Mononuclear cell (primary cell): ENCODE results near the gene ARHGAP26. TPM values are rescaled to one million over a fixed set of nuclear protein-coding genes. Genes with fewer than 3 reads are reported as not detected.

Source experiments
- H3K27me3 ChIP-seq: 2 replicates; pipeline ENCODE4 v1.6.0; 2011; ENCODE audit warnings: low read length, control low read depth; ENCODE audit not compliant: insufficient read depth
- H3K4me1 ChIP-seq: 2 replicates; pipeline ENCODE4 v1.5.1; 2011; ENCODE audit warnings: mild to moderate bottlenecking, low read length, control low read depth; ENCODE audit not compliant: insufficient read depth
- H3K4me3 ChIP-seq: 2 replicates; pipeline ENCODE4 v1.5.1; 2011; ENCODE audit warnings: mild to moderate bottlenecking, low read length, moderate library complexity
- H3K9me3 ChIP-seq: 2 replicates; pipeline ENCODE4 v1.5.1; 2011; ENCODE audit warnings: low read depth, mild to moderate bottlenecking, control low read depth, low read length
- total RNA-seq: library from RNA; depleted of rRNA; stranded (reverse); fragments of >200 nt; gene quantifications from one replicate; pipeline ENCODE4 v1.2.3, GENCODE V29; 2012

Gene ARHGAP26
- total RNA-seq, 1 donor: 53.6 TPM

DNA sequence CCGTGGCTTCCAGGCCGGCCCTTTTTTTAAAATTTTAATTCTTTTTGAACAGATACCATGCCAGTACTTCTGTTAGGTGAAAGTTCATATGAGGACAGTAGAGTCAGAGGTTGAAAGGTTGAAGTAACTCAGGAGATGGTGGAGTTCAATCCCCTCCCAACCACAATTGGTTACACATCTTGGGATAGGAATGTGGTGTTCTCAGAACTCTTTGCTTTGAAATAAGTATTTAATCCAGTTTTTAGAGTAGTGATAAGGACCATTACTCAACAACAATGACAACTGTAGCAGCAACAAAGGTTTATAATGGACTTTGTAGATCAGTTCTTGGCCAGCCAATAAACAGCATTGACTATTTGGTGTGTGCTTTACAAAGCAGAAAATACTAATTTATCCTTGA is 116.0 kb downstream of the ARHGAP26 start:
- no peaks in the 10 kb centered on the region for H3K9me3 ChIP-seq
- H3K4me3 ChIP-seq: no peak overlapping the region
- H3K27me3 ChIP-seq: no peaks in the 10 kb centered on the region
- peaks cover 8% of the 10 kb centered on the region for H3K4me1 ChIP-seq

DNA sequence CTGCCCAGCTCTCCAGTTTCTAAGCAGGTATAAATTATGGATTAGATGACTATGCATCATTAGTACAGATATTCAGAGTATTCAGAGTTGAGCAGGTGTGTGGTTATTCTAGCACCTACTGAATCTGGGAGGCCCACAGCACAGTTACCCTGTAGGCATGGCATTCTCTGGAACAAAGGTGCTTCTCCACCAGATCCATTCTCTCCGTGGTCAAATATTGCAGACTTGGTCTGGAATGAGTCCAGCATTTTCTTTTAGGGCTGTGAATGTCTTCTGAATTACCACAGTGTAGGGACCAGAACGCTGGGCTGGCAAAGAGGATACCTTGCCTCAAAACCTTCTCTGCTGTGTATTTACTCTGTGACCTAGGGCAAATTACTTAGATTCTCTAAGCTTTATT is 116.8 kb downstream of the ARHGAP26 start:
- H3K4me1 ChIP-seq: peaks cover under 1% of the 10 kb centered on the region
- H3K9me3 ChIP-seq: no peaks in the 10 kb centered on the region
- no peak overlapping the region for H3K4me3 ChIP-seq
- no peaks in the 10 kb centered on the region for H3K27me3 ChIP-seq

DNA sequence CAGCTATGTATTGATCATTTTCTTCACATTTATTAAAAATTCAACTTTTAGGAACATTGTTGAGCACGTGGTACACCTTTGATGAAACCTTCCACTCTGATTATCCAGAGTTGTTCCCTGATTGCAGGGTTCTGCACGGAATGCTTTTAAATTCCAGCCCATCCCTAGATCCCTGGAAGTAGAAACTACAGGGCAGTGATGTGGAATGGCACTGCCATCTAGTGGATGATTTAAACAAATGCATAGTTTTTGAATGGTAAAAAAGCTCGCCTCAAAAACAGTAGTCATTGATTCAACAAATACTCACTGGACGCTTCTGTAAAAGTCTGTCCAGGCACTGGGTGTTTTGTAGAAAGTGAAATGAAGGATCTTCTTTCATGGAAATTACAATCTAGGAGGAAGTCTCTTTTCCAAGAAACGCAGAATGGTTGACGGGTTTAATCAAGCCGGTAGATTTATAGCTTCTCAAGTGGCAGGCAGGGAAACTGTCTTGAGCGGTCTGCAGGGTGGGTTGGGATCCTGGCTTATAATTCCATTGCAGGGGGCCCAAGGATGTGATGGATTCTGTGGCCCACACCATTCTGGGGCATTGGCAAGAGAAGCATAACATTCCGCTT is 118.4 kb downstream of the ARHGAP26 start:
- H3K27me3 ChIP-seq: no peaks in the 10 kb centered on the region
- H3K4me1 ChIP-seq: no peaks in the 10 kb centered on the region
- no peaks in the 10 kb centered on the region for H3K9me3 ChIP-seq
- no peak overlapping the region for H3K4me3 ChIP-seq

DNA sequence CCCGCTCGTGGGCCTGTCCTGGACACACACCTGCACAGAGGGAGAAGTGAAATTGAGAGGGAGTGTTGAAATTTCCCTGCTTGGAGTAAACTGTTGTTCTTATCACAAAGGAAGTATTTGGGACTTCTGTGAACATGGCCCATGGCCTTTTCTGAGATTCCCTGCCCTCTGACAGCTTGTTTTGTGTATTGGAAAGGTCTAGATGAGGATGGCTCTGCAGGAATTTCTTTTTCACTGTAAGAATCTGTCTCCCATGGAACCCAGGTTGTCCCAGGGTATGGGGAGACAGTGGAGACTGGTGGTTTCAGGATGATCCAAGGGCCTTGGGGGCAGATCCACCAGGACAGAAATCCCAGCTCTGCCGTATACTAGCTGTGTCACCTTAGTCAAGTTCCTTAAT is 121.8 kb downstream of the ARHGAP26 start:
- Histone ChIP-seq H3K9me3 (no peaks in the 10 kb centered on the region), H3K4me1 (no peaks in the 10 kb centered on the region), H3K27me3 (no peaks in the 10 kb centered on the region), H3K4me3 (no peak overlapping the region)

DNA sequence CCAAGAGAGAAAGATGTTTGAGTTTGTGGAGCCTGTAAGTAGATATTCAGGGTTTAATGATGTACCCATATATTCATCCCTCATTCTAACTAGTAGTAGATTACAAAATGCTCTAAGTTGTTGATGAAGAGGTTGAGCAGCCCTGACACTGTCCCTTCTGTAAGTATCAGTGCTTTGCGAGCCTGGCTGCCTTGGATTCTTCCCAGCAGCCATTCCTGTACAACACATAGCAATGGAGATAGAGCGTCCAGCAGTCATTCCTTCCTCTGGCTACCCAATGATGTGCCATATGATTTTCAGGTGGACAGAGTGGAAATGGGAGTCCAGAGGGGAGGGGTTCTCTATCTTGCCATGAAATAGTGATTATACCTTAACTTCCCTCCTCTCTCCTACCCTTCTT is 124.1 kb downstream of the ARHGAP26 start:
- H3K4me3 ChIP-seq: no peak overlapping the region

DNA sequence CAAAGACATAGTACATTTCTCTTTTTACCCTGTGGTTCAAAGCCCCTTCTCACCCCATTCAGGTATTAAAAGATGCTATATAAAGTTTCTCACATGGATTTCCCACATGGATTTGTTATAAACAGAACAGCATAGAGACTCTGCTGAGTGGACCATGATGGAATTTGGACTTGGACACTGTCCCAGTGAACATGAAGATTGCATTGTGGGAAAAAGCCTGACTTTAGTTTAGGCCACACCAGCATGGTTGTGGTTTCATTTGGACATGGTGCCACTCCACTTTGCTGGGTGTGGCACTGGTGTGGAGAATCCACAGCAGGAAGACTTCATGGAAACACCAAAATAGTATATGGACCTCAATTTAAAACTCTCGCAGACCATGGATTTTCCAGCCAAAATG is 124.6 kb downstream of the ARHGAP26 start:
- H3K9me3 ChIP-seq: no peaks in the 10 kb centered on the region

More for the DNA sequence above, 124.1 kb downstream of the ARHGAP26 start:
- Histone ChIP-seq H3K4me1 (no peaks in the 10 kb centered on the region), H3K27me3 (no peaks in the 10 kb centered on the region), H3K9me3 (no peaks in the 10 kb centered on the region)

DNA sequence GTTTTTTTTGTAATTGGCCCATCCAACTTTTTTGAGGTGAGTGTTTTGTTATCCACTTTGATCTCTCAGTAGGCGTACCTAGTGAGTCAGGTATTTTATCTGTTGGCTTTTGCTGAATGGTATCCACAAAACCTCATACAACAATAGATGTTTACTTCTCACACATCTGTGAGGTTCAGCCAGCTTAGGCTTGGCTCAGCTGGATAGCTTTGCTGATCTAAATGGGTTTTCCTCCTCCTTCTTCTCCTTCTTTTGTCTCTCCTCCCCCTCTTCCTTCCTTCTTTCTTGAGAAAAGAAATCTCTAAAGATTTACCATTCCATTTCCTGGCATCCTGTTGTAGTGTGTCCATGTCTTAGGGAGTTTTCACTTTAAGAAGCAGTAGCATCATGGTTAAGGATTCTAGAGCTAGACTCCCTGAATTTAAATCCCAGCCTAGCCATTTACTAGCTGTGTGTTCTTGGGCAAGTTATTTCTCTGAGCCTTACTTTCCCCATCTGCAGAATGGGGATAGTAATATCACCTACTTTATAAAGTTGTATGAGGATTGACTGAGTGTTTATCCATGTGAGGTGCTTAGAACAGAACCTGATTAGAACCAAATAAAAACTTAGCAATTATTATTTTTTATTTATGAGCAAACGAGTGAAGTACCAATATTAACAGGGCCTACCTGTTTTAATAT is 126.3 kb downstream of the ARHGAP26 start:
- Histone ChIP-seq H3K4me1 (peaks cover 3% of the 10 kb centered on the region), H3K4me3 (no peak overlapping the region), H3K27me3 (no peaks in the 10 kb centered on the region), H3K9me3 (no peaks in the 10 kb centered on the region)

More for the DNA sequence above, 124.6 kb downstream of the ARHGAP26 start:
- Histone ChIP-seq H3K4me3 (no peak overlapping the region), H3K27me3 (no peaks in the 10 kb centered on the region), H3K4me1 (no peaks in the 10 kb centered on the region)

DNA sequence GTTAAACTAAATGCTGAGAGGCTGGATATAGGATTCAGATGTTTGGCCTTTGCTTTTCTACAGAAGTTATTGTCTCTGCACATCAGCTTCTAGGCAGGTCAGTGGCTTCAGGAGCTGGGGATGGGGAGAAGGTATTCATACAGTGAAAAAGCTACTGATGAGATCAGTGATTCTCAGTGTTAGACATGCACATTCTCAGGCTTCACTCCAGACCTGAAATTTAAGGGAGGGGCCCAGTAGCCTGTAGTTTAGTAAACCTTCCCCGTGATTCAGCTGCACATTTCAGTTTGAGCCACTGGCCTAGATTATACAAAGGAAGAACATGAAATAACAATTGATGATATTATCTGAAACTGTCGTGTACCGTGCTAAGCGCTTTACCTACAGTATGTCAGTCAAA is 127.2 kb downstream of the ARHGAP26 start:
- Histone ChIP-seq H3K4me3 (no peak overlapping the region), H3K4me1 (peaks cover 11% of the 10 kb centered on the region), H3K27me3 (no peaks in the 10 kb centered on the region), H3K9me3 (no peaks in the 10 kb centered on the region)

DNA sequence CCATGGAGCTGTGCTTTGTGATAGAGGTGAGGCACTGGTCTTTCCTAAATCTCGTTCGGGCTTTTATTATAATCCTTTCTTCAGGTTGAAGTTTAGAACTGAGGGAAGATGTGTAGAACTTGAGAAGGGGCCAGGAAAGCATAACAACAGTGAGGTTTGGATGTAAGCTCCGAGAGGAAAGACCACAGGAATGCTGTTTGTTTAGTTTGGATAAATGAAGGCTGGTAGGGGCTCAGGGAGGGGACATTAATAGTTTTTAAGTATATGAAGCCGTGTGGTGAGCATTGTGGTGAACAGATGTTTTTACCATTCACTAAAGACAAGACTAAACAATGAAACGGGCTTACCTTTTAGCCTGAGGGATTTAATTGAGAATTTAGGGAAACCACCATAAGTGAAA is 130.8 kb downstream of the ARHGAP26 start:
- Histone ChIP-seq H3K9me3 (no peaks in the 10 kb centered on the region), H3K4me3 (no peak overlapping the region), H3K4me1 (peaks cover 18% of the 10 kb centered on the region), H3K27me3 (no peaks in the 10 kb centered on the region)

DNA sequence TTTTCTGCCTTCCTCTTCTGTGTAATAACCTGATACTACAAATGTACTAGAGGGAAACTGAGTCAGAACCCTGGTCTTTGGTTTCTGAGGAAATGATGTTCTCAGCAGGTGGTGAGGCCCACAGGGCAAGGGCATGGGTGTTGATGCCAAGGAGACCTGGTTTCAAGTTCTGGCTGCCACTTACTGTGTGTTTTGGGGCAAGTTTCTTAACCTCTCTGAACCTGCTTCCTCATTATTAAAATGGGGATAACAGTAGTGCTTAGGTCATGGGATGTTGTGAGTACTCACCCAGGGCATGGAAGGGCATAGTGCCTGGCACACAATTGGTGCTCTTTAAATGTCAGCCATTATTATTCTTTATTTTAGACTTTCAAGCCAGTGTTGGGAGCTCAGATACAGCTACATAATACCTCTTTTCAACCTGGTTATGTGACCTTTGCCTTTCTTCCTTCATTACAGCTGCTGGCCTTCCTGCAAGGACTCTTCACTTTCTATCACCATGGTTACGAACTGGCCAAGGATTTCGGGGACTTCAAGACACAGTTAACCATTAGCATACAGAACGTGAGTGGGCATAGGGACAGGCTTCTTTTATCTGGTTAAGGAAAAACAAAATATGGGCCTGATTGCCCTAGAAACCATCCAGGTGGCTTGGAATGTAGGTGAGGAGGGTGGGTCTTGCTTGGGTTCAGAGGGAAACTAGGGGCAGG is 131.5 kb downstream of the ARHGAP26 start:
- no peaks in the 10 kb centered on the region for H3K9me3 ChIP-seq
- no peaks in the 10 kb centered on the region for H3K27me3 ChIP-seq
- no peak overlapping the region for H3K4me3 ChIP-seq
- peaks cover 18% of the 10 kb centered on the region for H3K4me1 ChIP-seq

DNA sequence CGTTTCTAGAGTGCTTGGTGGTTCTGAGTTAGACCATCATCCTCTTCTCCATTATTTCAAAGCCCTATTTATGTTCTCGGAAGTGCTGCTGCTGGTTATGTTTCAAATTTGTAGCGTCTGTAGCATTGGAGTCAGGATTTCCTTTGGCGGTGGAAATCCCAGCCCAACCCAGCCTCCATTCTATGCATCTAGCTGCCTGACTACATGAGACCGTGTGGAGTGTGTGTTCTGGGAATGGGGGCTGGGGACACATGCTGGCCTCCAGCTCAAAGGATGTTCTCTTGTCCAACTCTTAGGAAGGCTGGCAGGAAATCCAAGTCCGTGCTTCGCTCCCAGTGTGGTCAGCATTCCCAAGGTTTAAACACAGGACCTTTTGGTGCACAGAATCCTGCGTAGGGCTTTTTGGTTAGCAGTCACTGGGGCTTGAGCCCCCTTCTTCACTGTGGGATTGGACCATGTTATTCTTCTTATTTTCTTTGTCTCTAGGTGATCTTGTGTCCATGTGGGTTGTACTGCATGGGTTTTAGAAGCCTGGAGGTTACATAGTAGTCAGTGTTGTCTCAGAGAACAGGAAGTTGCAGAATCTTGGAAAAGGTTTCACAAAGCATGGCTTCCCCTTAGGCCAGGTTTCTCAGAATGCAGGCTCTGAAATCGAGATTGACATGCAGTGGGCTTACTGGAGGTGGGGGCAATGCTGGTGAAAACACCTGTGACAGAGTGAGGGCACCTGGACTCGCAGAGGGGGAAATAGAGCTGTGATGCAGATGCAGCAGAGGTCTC is 132.2 kb downstream of the ARHGAP26 start:
- no peaks in the 10 kb centered on the region for H3K9me3 ChIP-seq
- H3K4me1 ChIP-seq: peaks cover 18% of the 10 kb centered on the region
- no peaks in the 10 kb centered on the region for H3K27me3 ChIP-seq
- no peak overlapping the region for H3K4me3 ChIP-seq

DNA sequence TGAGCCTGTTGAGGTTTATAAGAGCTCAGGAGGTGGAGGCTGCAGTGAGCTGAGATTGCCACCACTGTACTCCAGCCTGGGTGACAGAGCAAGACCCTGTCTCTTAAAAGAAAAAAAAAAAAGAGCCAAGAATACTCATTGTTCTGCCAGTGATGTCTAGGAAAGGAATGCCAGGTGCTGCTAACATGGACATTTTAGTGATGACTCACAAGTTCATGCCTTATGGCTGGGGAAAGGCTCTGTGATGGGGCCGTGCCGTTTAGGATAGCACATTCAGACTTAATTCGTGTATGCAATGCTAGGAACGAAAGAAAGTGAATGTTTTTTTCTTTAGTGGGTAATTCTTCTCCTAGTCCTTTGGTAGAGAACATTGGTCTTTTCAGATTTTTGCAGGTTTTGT is 134.2 kb downstream of the ARHGAP26 start:
- Histone ChIP-seq H3K4me3 (no peak overlapping the region), H3K4me1 (peaks cover 18% of the 10 kb centered on the region), H3K27me3 (no peaks in the 10 kb centered on the region), H3K9me3 (no peaks in the 10 kb centered on the region)

DNA sequence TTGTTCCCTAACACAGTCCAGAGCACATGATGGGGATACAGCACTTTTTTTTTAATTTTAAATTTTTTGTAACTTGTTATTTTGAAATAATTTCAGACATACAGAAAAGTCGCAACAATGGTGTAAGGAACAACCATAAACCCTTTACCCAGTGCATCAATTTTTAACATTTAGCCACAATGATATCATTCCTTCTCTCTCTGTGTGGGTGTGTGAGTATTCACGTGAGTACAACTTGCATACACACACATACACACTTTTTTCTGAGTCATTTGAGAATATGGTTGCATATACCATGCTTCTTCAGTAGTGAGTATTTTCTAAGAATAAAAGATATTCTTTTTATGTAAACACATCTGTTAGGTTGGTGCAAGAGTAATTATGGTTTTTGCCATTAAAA is 135.2 kb downstream of the ARHGAP26 start:
- Histone ChIP-seq H3K4me1 (peaks cover 18% of the 10 kb centered on the region), H3K9me3 (no peaks in the 10 kb centered on the region), H3K4me3 (no peak overlapping the region), H3K27me3 (no peaks in the 10 kb centered on the region)

DNA sequence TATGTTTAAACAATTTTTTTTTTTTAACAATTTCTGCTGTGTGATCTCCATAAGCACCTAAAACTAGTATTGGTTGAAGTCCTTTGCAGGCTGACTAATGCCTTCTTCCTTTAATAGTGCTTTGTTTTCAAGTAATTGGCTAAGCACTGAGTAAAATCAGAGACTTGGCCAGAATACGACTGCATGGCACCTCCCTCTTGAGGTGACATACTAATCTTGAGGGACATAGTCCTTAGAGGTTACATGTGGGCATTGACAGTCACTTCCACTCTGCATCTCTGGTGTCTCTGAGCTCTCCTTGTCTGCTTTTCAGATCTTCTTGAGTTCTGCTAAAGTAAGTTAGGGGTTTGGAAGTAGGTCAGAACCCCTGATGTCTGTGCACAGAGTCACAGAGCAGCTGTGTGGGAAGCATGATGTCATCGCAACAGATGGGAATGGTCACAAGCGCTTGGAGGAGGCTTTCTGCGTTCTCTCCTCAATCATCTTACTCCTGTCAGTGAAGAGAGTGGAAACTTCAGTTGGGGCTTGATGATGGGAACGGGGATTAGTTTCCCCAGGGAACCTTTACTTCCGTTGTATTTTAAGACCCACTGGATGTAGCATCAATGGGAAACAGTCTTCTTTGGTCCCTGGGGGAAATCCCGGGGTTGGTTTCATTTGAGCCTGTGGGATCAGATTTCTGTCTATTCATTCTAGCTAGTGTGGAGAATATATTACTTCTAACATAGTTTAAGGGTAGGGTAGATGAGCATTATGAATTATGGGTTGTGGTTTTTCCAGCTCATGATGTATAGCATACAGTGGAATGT is 136.9 kb downstream of the ARHGAP26 start:
- H3K27me3 ChIP-seq: no peaks in the 10 kb centered on the region
- no peaks in the 10 kb centered on the region for H3K9me3 ChIP-seq
- H3K4me1 ChIP-seq: peaks cover 9% of the 10 kb centered on the region
- H3K4me3 ChIP-seq: no peak overlapping the region
